ENCODE measurements around the gene MBD5.

DNA sequence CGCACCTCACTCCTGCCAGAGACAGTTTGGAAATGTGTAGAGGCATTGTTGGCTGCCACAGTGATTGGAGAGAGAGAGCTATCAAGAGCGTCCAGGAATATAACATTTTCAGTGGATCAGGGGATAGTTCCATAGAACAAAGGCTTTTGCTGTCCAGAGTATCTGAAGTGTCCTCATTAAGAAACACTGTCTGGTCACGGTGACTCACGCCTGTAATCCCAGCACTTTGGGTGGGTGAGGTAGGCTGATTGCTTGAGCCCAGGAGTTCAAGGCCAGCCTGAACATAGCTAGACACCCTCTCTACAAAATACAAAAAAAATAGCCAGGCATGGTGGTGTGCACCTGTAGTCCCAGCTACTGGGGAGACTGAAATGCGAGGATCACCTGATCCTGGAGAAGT is 231.1 kb downstream of the MBD5 start:
- TF ChIP-seq CTCF (conservative IDR thresholded peaks at IDR 0.05) (no peak), ZFX (IDR thresholded peaks at IDR 0.05) (no peak)
